HG02763 (cell line): ENCODE data around the gene FXN.
"Not testable (repeated sequence)": the region's sequence is repeated elsewhere in the genome, so short reads cannot be mapped to it uniquely, and the experiment has no call there.

Experiments
- ATAC-seq: cut with Tn5 transposase; IDR thresholded peaks from one replicate; pipeline ENCODE4 v1.9.1; 2021; ENCODE audit warnings: mild to moderate bottlenecking, moderate library complexity; ENCODE audit not compliant: unreplicated experiment

The FXN gene

GRCh38 chr9:69065660-69066059 lies 30.1 kb downstream of the FXN start:
- ATAC-seq = no peak

- ATAC-seq = no peak
Observed at GRCh38 chr9:69066955-69067354, 31.4 kb downstream of the FXN start.

GRCh38 chr9:69070201-69070600 lies 34.6 kb downstream of the FXN start:
- no peak for ATAC-seq

- ATAC-seq = no peak
Observed at GRCh38 chr9:69071059-69071458, 35.5 kb downstream of the FXN start.

GRCh38 chr9:69073103-69073502 lies 37.6 kb downstream of the FXN start:
- no peak for ATAC-seq

GRCh38 chr9:69074801-69075200 lies 39.2 kb downstream of the FXN start:
- ATAC-seq = no peak

- no peak for ATAC-seq
Observed at GRCh38 chr9:69076550-69076949, 41.0 kb downstream of the FXN start.

GRCh38 chr9:69078069-69078468 lies 42.5 kb downstream of the FXN start:
- ATAC-seq = no peak

- no peak for ATAC-seq
Observed at GRCh38 chr9:69078581-69078980, 43.0 kb downstream of the FXN start.

GRCh38 chr9:69079186-69079585 lies 43.6 kb downstream of the FXN start:
- ATAC-seq = no peak

- ATAC-seq = no peak
Observed at GRCh38 chr9:69081261-69081660, 45.7 kb downstream of the FXN start.

- ATAC-seq = no peak
Observed at GRCh38 chr9:69083321-69083720, 47.8 kb downstream of the FXN start.

GRCh38 chr9:69085569-69086283 lies 50.2 kb downstream of the FXN start:
- ATAC-seq = no peak

GRCh38 chr9:69086312-69086711 lies 50.8 kb downstream of the FXN start:
- ATAC-seq = no peak

- ATAC-seq = no peak
Observed at GRCh38 chr9:69086769-69087168, 51.2 kb downstream of the FXN start.

GRCh38 chr9:69089082-69089481 lies 53.5 kb downstream of the FXN start:
- ATAC-seq = no peak

- no peak for ATAC-seq
Observed at GRCh38 chr9:69089491-69089890, 53.9 kb downstream of the FXN start.

GRCh38 chr9:69090140-69090750 lies 54.7 kb downstream of the FXN start:
- no peak for ATAC-seq

- ATAC-seq = no peak
Observed at GRCh38 chr9:69090946-69091345, 55.4 kb downstream of the FXN start.

- ATAC-seq = peak; percentile 68
Observed at GRCh38 chr9:69093471-69094103, 58.0 kb downstream of the FXN start.

- ATAC-seq = not testable (repeated sequence)
Observed at GRCh38 chr9:69094361-69095135, 59.0 kb downstream of the FXN start.

- no peak for ATAC-seq
Observed at GRCh38 chr9:69097064-69097463, 61.5 kb downstream of the FXN start.
